Adrenal gland (tissue), 5 donors: ENCODE results near the gene SLC5A5.

Experiments
- CTCF ChIP-seq, 6 experiments: fragments of 450-650 bp in 4 of 6; fragments of 200-600 bp in 2 of 6; sonication (generic) in 1 of 6; IDR thresholded peaks; 1 replicate in 5 of 6; 2 replicates in 1 of 6; pipeline versions ENCODE4 v1.5.1 to v1.8.0; 2016 to 2021; ENCODE audit warnings: antibody characterized with exemption in 6 of 6, mild to moderate bottlenecking in 2 of 6, moderate library complexity in 1 of 6
- POLR2A ChIP-seq, 2 donors: fragments of 450-650 bp; IDR thresholded peaks; one replicate each; pipeline ENCODE4 v1.6.1; 2017; ENCODE audit warnings: antibody characterized with exemption in 2 of 2, mild to moderate bottlenecking in 2 of 2, moderate library complexity in 1 of 2
- donor health status: DM: no; HTN: no; CAD: no.

- TF ChIP-seq CTCF (IDR thresholded peaks at IDR 0.05) (no peak), POLR2A (IDR thresholded peaks at IDR 0.05) (no peak)
These were observed 28.4 kb upstream of the SLC5A5 start for GRCh38 chr19:17843292-17843827.
